Endodermal cell (in vitro differentiated cells): Measurements from ENCODE around the gene HOXD8. TPM values are rescaled to one million over a fixed set of nuclear protein-coding genes. Genes with fewer than 3 reads are reported as not detected.

ENCODE experiments used
- DNase-seq: peaks from one replicate; pipeline ENCODE4 v3.0.0-alpha.2; 2017
- H3K27ac ChIP-seq: 2 replicates; pipeline ENCODE4 v1.5.1; 2013; ENCODE audit warnings: mild to moderate bottlenecking, low read depth, low read length, moderate library complexity
- H3K27me3 ChIP-seq: 2 replicates; pipeline ENCODE4 v1.6.1; 2013; ENCODE audit warnings: mild to moderate bottlenecking, low read length, moderate library complexity; ENCODE audit not compliant: insufficient read depth, control insufficient read depth, poor library complexity, severe bottlenecking
- H3K36me3 ChIP-seq: 2 replicates; pipeline ENCODE4 v1.7.0; 2013; ENCODE audit warnings: mild to moderate bottlenecking, low read length, moderate library complexity; ENCODE audit not compliant: control insufficient read depth, insufficient read depth
- H3K4me1 ChIP-seq: one replicate; pipeline ENCODE4 v1.7.0; 2013; ENCODE audit warnings: low read length; ENCODE audit not compliant: control insufficient read depth, insufficient read depth
- H3K4me3 ChIP-seq: 2 replicates; pipeline ENCODE4 v1.5.1; 2013; ENCODE audit warnings: mild to moderate bottlenecking, low read length, moderate library complexity
- H3K9ac ChIP-seq: 2 replicates; pipeline ENCODE4 v1.6.1; 2013; ENCODE audit warnings: mild to moderate bottlenecking, low read length, moderate library complexity; ENCODE audit not compliant: poor library complexity, severe bottlenecking; ENCODE audit errors: extremely low read depth
- H3K9me3 ChIP-seq: 2 replicates; pipeline ENCODE4 v1.6.1; 2013; ENCODE audit warnings: mild to moderate bottlenecking, low read length, moderate library complexity; ENCODE audit not compliant: control insufficient read depth
- H3K27ac Mint-ChIP-seq: 2 replicates; pipeline ENCODE4 v1.8.0; 2020; ENCODE audit warnings: mixed read lengths
- H3K27me3 Mint-ChIP-seq: 2 replicates; pipeline ENCODE4 v1.8.0; 2021; ENCODE audit warnings: mild to moderate bottlenecking, mixed read lengths; ENCODE audit not compliant: insufficient read depth
- H3K36me3 Mint-ChIP-seq: 2 replicates; pipeline ENCODE4 v1.8.0; 2020; ENCODE audit warnings: low read depth, mixed read lengths
- H3K4me1 Mint-ChIP-seq: 2 replicates; pipeline ENCODE4 v1.8.0; 2020; ENCODE audit warnings: mixed read lengths
- H3K4me3 Mint-ChIP-seq: 2 replicates; pipeline ENCODE4 v1.8.0; 2020; ENCODE audit warnings: mild to moderate bottlenecking, moderate library complexity, mixed read lengths
- H3K9me3 Mint-ChIP-seq: 2 replicates; pipeline ENCODE4 v1.8.0; 2020; ENCODE audit warnings: mild to moderate bottlenecking, mixed read lengths
- CTCF ChIP-seq: fragments of 200-600 bp; sonication (generic); conservative IDR thresholded peaks from 2 replicates; pipeline ENCODE4 v1.5.0; 2021; ENCODE audit warnings: antibody characterized with exemption, mild to moderate bottlenecking
- WGBS, 2 experiments: methylation state at CpG; one replicate each; pipeline versions ENCODE4 v1.1.5 to v1.1.7; 2013; ENCODE audit warnings: missing lambda C conversion rate in 2 of 2, mixed read lengths in 1 of 2; ENCODE audit not compliant: insufficient coverage in 1 of 2, insufficient read length in 1 of 2; 5-methylcytosine and 5-hydroxymethylcytosine counted together
- total RNA-seq, 2 donors: library from RNA; stranded (reverse); fragmentation: NEBNext Ultra II Directional in 1 of 2; extraction: Animal tissue kit (Norgen Biotek cat#: 25700) in 1 of 2; gene quantifications; 2 replicates in 1 of 2; 3 replicates in 1 of 2; pipeline ENCODE4 v1.2.1, GENCODE V29; 2021

Gene HOXD8
- total RNA-seq, 2 donors from 2014 or later: not detected

GRCh38 chr2:176172007-176172894 is 42.7 kb downstream of the HOXD8 start:
- H3K27me3 Mint-ChIP-seq: peaks cover 100% of the 10 kb centered on the region
- peak overlapping the region; percentile 45 for H3K4me3 Mint-ChIP-seq
- H3K4me3 ChIP-seq: no peak overlapping the region
- H3K36me3 Mint-ChIP-seq: no peaks in the 10 kb centered on the region
- peaks cover 16% of the 10 kb centered on the region for H3K4me1 ChIP-seq
- DNase-seq: peak; percentile 75
- no peak overlapping the region for H3K9ac ChIP-seq
- H3K27ac Mint-ChIP-seq: no peak overlapping the region
- no peaks in the 10 kb centered on the region for H3K36me3 ChIP-seq
- no peak overlapping the region for H3K27ac ChIP-seq
- H3K9me3 ChIP-seq: no peaks in the 10 kb centered on the region
- H3K4me1 Mint-ChIP-seq: peaks cover 29% of the 10 kb centered on the region
- 8 to 10% methylated on average over 26 to 60 of the region's 60 CpGs for WGBS, 2 experiments
- H3K9me3 Mint-ChIP-seq: no peaks in the 10 kb centered on the region
- peaks cover 100% of the 10 kb centered on the region for H3K27me3 ChIP-seq
- no peak for TF ChIP-seq CTCF

- WGBS, 2 experiments: 10 to 19% methylated on average over 4 to 14 of the region's 14 CpGs
- Mint-ChIP-seq H3K36me3 (no peaks in the 10 kb centered on the region), H3K9me3 (no peaks in the 10 kb centered on the region), H3K4me3 (peak overlapping the region; percentile 45), H3K4me1 (peaks cover 29% of the 10 kb centered on the region), H3K27me3 (peaks cover 100% of the 10 kb centered on the region), H3K27ac (no peak overlapping the region)
- Histone ChIP-seq H3K4me3 (no peak overlapping the region), H3K9me3 (no peaks in the 10 kb centered on the region), H3K9ac (no peak overlapping the region), H3K27me3 (peaks cover 100% of the 10 kb centered on the region), H3K4me1 (peaks cover 16% of the 10 kb centered on the region), H3K36me3 (no peaks in the 10 kb centered on the region), H3K27ac (no peak overlapping the region)
- no peak for TF ChIP-seq CTCF
- DNase-seq: no peak
Observed at GRCh38 chr2:176172895-176173566, 43.5 kb downstream of the HOXD8 start.

GRCh38 chr2:176173567-176174381 is 44.3 kb downstream of the HOXD8 start:
- Mint-ChIP-seq H3K4me3 (peak overlapping the region; percentile 56), H3K27ac (no peak overlapping the region), H3K36me3 (no peaks in the 10 kb centered on the region), H3K4me1 (peaks cover 29% of the 10 kb centered on the region), H3K27me3 (peaks cover 100% of the 10 kb centered on the region), H3K9me3 (no peaks in the 10 kb centered on the region)
- no peak for DNase-seq
- H3K4me3 ChIP-seq: peak overlapping the region; percentile 68
- WGBS, 2 experiments: 20% methylated on average over 6 of the region's 7 CpGs; no CpG with 5 or more reads in 1 of the 2 experiments
- no peaks in the 10 kb centered on the region for H3K36me3 ChIP-seq
- H3K27ac ChIP-seq: no peak overlapping the region
- no peak for TF ChIP-seq CTCF
- H3K9ac ChIP-seq: no peak overlapping the region
- H3K27me3 ChIP-seq: peaks cover 100% of the 10 kb centered on the region
- no peaks in the 10 kb centered on the region for H3K9me3 ChIP-seq
- H3K4me1 ChIP-seq: peaks cover 16% of the 10 kb centered on the region
